Karpas-422 (cell line): ENCODE measurements around the gene CCDC40. TPM values are rescaled to one million over a fixed set of nuclear protein-coding genes. Genes with fewer than 3 reads are reported as not detected.

Experiments used
- DNase-seq: peaks from one replicate; pipeline ENCODE4 v3.0.0-alpha.2; 2015
- H2AFZ ChIP-seq: fragments of 200-600 bp; sonication (generic); 2 replicates; pipeline ENCODE4 v1.6.1; 2014; ENCODE audit warnings: antibody characterized with exemption, low read length, mixed read lengths
- H3K27ac ChIP-seq: fragments of 200-600 bp; sonication (generic); 2 replicates; pipeline ENCODE4 v1.5.1; 2014; ENCODE audit warnings: mild to moderate bottlenecking, low read length, moderate library complexity
- H3K27me3 ChIP-seq: fragments of 200-600 bp; sonication (generic); 2 replicates; pipeline ENCODE4 v1.6.1; 2014; ENCODE audit warnings: low read length, mixed read lengths
- H3K36me3 ChIP-seq: fragments of 200-600 bp; sonication (generic); 2 replicates; pipeline ENCODE4 v1.6.1; 2014; ENCODE audit warnings: low read length, mixed read lengths; ENCODE audit not compliant: insufficient read depth
- H3K4me1 ChIP-seq: fragments of 200-600 bp; sonication (generic); 2 replicates; pipeline ENCODE4 v1.6.1; 2014; ENCODE audit warnings: mild to moderate bottlenecking, low read length, mixed read lengths
- H3K4me2 ChIP-seq: fragments of 200-600 bp; sonication (generic); 2 replicates; pipeline ENCODE4 v1.6.1; 2014; ENCODE audit warnings: low read length, low read depth, mild to moderate bottlenecking; ENCODE audit not compliant: poor library complexity, severe bottlenecking
- H3K4me3 ChIP-seq: fragments of 200-600 bp; sonication (generic); 2 replicates; pipeline ENCODE4 v1.5.1; 2014; ENCODE audit warnings: mild to moderate bottlenecking, antibody characterized with exemption, low read length, mixed read lengths
- H3K79me2 ChIP-seq: fragments of 200-600 bp; sonication (generic); 2 replicates; pipeline ENCODE4 v1.6.1; 2014; ENCODE audit warnings: mild to moderate bottlenecking, low read length, mixed read lengths
- H3K9ac ChIP-seq: fragments of 200-600 bp; sonication (generic); 2 replicates; pipeline ENCODE4 v1.6.0; 2014; ENCODE audit warnings: low read length
- H3K9me2 ChIP-seq: fragments of 200-600 bp; sonication (generic), shearing (Covaris generic); replicated peaks from 2 replicates; pipeline ENCODE4 v1.6.0; 2014; ENCODE audit warnings: mild to moderate bottlenecking, low read length, moderate library complexity; ENCODE audit not compliant: insufficient read depth
- H3K9me3 ChIP-seq: fragments of 300-700, 200-600 bp; sonication (generic); 2 replicates; pipeline ENCODE4 v1.6.1; 2014; ENCODE audit warnings: low read length, mixed read lengths
- H4K20me1 ChIP-seq: fragments of 200-600 bp; sonication (generic); 2 replicates; pipeline ENCODE4 v1.6.1; 2014; ENCODE audit warnings: mild to moderate bottlenecking, antibody characterized with exemption, low read length, low read depth; ENCODE audit not compliant: insufficient read depth
- total RNA-seq: library from RNA; depleted of rRNA; stranded (reverse); fragments of >200 nt; shearing (Covaris generic); gene quantifications from 2 replicates; pipeline ENCODE4 v1.2.3, GENCODE V29; 2014; ENCODE audit warnings: low replicate concordance

The CCDC40 gene
- total RNA-seq, 1 experiment from 2014 or later, result not detected

- H3K9me2 ChIP-seq, result no peaks in the 10 kb centered on the region
- no peak overlapping the region for H2AFZ ChIP-seq
- H3K9me3 ChIP-seq, result no peaks in the 10 kb centered on the region
- no peaks in the 10 kb centered on the region for H3K36me3 ChIP-seq
- no peak overlapping the region for H3K9ac ChIP-seq
- DNase-seq, result no peak
- H3K79me2 ChIP-seq, result no peaks in the 10 kb centered on the region
- H3K4me1 ChIP-seq, result no peaks in the 10 kb centered on the region
- no peak overlapping the region for H3K27ac ChIP-seq
- H3K4me3 ChIP-seq, result no peak overlapping the region
- no peaks in the 10 kb centered on the region for H4K20me1 ChIP-seq
- no peaks in the 10 kb centered on the region for H3K27me3 ChIP-seq
- H3K4me2 ChIP-seq, result no peak overlapping the region
Measured at GRCh38 chr17:80060644-80061043, 24.2 kb downstream of the CCDC40 start.

GRCh38 chr17:80061421-80061820 lies 25.0 kb downstream of the CCDC40 start:
- no peak overlapping the region for H3K4me3 ChIP-seq
- DNase-seq, result no peak
- H3K4me1 ChIP-seq, result no peaks in the 10 kb centered on the region
- H3K27me3 ChIP-seq, result no peaks in the 10 kb centered on the region
- no peak overlapping the region for H3K27ac ChIP-seq
- no peaks in the 10 kb centered on the region for H3K9me3 ChIP-seq
- H3K4me2 ChIP-seq, result no peak overlapping the region
- H3K36me3 ChIP-seq, result no peaks in the 10 kb centered on the region
- H2AFZ ChIP-seq, result no peak overlapping the region
- no peaks in the 10 kb centered on the region for H3K79me2 ChIP-seq
- H3K9me2 ChIP-seq, result no peaks in the 10 kb centered on the region
- H3K9ac ChIP-seq, result no peak overlapping the region
- H4K20me1 ChIP-seq, result no peaks in the 10 kb centered on the region

DNA sequence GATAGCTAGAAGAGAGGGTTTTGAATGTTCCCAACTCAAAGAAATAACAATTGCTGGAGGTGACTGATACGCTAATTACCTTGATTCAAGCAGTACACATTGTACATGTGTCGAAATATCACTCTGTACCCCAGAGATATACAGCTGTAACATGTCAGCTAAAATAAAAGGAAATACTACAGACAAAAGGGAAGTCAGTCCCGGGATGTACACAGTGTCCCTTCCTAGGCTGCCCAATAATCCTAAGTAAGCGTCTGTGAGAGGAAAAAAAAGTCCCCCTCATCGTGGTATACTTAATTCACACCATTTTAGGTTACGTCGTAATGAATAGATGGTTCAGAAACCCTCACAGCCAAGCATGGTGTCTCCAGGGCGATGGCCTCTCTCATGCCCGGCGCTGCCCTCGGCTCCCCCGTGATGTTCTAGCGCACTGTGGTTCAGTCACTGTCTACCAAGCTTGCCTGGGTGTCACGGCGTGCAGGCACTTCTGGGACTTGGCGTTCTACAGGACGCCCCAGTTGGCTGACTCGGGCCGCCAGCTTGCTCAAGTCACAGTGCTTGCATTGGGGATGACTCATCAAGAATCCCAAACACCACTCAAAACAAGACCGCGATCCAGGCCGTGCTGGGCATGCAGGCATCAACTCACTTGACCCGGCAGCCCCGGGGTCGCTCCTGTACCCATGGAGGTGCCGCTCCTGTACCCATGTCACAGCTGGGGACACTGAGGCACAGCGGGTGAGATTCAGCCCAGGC lies 27.6 kb downstream of the CCDC40 start:
- Histone ChIP-seq H3K4me1 (no peaks in the 10 kb centered on the region), H4K20me1 (no peaks in the 10 kb centered on the region), H3K79me2 (no peaks in the 10 kb centered on the region), H3K27me3 (no peaks in the 10 kb centered on the region), H3K4me2 (no peak overlapping the region), H3K9ac (no peak overlapping the region), H3K27ac (no peak overlapping the region), H3K36me3 (no peaks in the 10 kb centered on the region), H3K4me3 (no peak overlapping the region), H2AFZ (no peak overlapping the region), H3K9me3 (no peaks in the 10 kb centered on the region), H3K9me2 (no peaks in the 10 kb centered on the region)
- DNase-seq, result no peak

DNA sequence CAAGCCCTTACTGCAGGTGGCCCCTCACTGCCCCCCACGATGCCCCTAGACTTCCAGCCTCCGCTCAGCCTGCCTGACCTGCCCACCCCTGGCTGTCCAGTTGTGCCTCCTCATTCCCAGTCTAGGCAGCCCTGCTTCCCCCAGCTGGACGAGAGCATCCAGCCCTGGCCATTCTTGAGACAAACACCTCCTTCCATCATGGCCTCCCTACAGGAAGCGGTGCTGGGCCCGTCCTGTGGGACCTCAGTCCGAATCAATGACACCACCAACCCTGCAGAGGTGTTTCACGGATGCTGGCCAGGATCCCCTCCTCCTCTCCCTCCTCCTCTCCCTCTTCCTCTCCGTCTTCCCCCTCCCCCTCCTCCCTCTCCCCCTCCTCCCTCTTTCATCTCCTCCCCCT lies 28.3 kb downstream of the CCDC40 start:
- Histone ChIP-seq H3K9me2 (no peaks in the 10 kb centered on the region), H4K20me1 (no peaks in the 10 kb centered on the region), H3K9ac (no peak overlapping the region), H3K4me2 (no peak overlapping the region), H3K4me1 (no peaks in the 10 kb centered on the region), H3K4me3 (no peak overlapping the region), H3K27me3 (no peaks in the 10 kb centered on the region), H2AFZ (no peak overlapping the region), H3K36me3 (no peaks in the 10 kb centered on the region), H3K9me3 (no peaks in the 10 kb centered on the region), H3K27ac (no peak overlapping the region), H3K79me2 (no peaks in the 10 kb centered on the region)
- no peak for DNase-seq

DNA sequence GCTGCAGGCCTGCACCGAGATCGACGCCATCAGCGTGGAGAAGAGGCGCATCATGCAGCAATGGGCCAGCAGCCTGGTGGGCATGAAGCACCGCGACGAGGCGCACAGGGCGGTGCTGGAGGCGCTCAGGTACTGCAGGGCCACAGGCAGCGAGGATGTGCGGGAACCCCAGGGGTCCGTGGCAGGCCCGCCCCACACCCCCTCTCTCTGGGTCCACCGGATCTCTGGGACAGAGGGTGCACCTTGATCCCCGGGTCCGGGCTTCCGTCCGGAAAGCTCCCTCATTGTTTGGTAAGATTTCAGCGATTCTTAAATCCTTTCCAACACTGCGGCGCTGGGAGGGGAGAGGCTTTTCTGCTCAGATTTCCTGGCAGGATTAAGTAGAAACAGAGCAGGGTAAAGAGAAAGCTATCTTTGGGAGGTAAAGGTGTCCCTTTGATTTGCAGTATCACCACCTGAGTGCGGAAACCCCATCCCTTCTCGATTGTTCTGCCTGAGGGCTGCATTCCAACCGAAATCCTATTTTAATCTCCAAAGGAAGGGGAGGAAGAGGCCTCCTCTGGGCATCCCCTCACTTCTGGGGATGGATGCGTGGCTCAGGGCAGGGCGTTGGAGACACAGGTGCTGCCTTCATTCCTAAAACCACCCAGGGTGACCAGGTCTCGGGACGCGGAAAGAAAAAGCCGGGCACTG lies 29.2 kb downstream of the CCDC40 start:
- H3K36me3 ChIP-seq, result no peaks in the 10 kb centered on the region
- H2AFZ ChIP-seq, result no peak overlapping the region
- no peaks in the 10 kb centered on the region for H3K9me2 ChIP-seq
- H3K9ac ChIP-seq, result no peak overlapping the region
- no peak for DNase-seq
- no peaks in the 10 kb centered on the region for H3K79me2 ChIP-seq
- H3K9me3 ChIP-seq, result no peaks in the 10 kb centered on the region
- H3K4me2 ChIP-seq, result no peak overlapping the region
- H3K4me1 ChIP-seq, result no peaks in the 10 kb centered on the region
- H3K27me3 ChIP-seq, result no peaks in the 10 kb centered on the region
- no peaks in the 10 kb centered on the region for H4K20me1 ChIP-seq
- no peak overlapping the region for H3K27ac ChIP-seq
- H3K4me3 ChIP-seq, result no peak overlapping the region

- DNase-seq, result no peak
- Histone ChIP-seq H3K4me3 (no peak overlapping the region), H3K9ac (no peak overlapping the region), H3K27ac (no peak overlapping the region), H3K4me1 (no peaks in the 10 kb centered on the region), H3K79me2 (no peaks in the 10 kb centered on the region), H2AFZ (no peak overlapping the region), H4K20me1 (no peaks in the 10 kb centered on the region), H3K36me3 (no peaks in the 10 kb centered on the region), H3K4me2 (no peak overlapping the region), H3K9me2 (no peaks in the 10 kb centered on the region), H3K9me3 (no peaks in the 10 kb centered on the region), H3K27me3 (no peaks in the 10 kb centered on the region)
Measured at GRCh38 chr17:80067393-80067986, 31.0 kb downstream of the CCDC40 start.

DNA sequence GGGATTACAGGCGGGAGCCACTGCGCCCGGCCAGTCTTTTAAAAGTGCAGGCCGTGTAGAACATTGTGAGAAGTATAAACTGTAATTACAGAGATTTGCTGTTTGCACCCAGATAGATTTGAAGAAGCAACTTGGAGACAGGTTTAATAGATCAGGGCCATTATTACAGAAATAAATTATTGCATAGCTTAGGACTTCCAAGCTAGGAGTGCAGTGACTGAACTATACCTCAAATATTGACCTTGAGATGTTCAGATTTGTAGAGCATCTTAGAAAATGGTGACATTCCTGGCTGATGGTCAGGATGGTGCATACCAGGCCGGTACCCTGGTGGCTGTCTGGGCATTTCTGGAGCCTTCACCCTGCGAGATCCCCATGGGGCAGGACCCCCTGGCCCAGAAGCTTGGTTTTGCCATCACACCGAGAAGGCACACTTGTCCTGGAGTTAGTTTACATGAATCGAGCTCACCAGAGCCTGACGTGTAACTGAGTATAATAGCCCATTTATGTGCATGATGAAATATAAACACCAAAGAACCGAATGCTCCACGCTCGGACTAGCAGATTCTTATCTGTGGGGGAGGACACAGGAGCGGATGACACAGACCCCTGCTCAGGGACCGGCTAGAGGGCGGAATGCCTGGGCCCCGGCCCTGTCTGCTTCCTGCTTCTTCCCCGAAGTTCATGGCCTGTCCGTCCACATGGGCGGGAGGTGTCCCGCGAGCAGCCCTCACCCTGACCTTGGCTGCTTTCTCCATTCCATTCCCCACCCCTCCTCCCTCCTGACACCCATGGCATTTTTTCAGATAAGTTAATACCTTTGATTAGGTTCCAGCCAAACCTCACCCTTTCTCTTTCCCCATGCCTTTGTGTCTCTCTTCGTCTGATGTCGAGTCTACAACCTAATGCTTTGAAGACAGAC lies 32.1 kb downstream of the CCDC40 start:
- Histone ChIP-seq H3K9ac (no peak overlapping the region), H3K79me2 (no peaks in the 10 kb centered on the region), H3K4me2 (no peak overlapping the region), H3K4me3 (no peak overlapping the region), H3K27me3 (no peaks in the 10 kb centered on the region), H3K27ac (no peak overlapping the region), H3K9me3 (no peaks in the 10 kb centered on the region), H3K9me2 (no peaks in the 10 kb centered on the region), H3K4me1 (no peaks in the 10 kb centered on the region), H4K20me1 (no peaks in the 10 kb centered on the region), H3K36me3 (no peaks in the 10 kb centered on the region), H2AFZ (no peak overlapping the region)
- no peak for DNase-seq
